Measurements from ENCODE around the gene SMAD6.

The SMAD6 gene

DNA sequence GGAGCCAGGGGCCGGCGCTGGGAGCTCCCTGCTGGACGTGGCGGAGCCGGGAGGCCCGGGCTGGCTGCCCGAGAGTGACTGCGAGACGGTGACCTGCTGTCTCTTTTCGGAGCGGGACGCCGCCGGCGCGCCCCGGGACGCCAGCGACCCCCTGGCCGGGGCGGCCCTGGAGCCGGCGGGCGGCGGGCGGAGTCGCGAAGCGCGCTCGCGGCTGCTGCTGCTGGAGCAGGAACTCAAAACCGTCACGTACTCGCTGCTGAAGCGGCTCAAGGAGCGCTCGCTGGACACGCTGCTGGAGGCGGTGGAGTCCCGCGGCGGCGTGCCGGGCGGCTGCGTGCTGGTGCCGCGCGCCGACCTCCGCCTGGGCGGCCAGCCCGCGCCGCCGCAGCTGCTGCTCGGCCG, 1.5 kb downstream of the SMAD6 start:
- no peak for DNase-seq (ENCODE audit: low read depth in 2 of 2)

- DNase-seq (ENCODE audit: low read depth in 2 of 2) = no peak
Observed at GRCh38 chr15:66704019-66704802, 2.2 kb downstream of the SMAD6 start.

DNA sequence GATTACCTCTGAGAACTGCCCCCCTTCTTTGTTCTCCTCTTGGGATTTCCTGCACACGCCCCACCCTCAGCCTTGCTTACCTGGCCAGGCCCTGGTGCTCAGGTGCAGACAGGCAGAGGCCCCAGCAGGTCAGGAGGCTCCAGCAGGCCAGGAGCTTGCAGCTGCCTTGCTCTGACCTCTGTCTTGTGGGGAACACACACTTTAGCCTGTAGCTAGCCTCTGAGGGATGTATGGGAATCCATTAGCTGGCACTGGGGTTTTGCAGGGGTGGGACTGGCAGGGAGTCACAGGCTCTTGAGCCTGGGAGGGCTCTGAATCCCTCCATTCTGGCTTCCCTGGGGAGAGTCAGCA, 2.7 kb downstream of the SMAD6 start:
- DNase-seq (ENCODE audit: low read depth in 2 of 2) = no peak

GRCh38 chr15:66705277-66706146, 3.5 kb downstream of the SMAD6 start:
- DNase-seq (ENCODE audit: low read depth in 2 of 2) = no peak

DNA sequence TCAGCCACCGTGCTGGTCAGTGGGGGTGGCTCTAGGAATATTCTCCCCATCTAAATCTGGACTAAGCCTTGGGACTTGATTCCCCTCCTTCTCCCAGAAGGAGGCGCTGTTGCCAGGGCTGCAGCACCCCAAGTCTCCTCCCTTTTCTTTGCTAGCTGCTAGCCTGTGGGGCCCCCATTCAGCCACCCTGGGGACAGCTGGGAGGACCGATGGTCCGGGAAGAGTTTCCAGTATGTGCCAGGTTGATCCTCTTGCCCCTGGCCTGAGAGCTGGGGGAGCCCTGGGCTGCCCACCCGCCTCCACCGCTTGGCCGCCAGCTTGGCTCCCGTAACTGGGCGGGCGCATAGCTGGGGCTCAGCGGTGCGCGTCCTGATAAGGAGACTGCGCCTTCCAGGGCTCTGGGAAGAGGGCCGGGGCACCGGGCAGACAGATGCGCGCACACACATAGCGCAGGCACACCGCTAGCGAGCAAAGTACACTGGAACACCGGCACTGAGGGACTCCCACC, 4.2 kb downstream of the SMAD6 start:
- no peak for DNase-seq (ENCODE audit: low read depth in 2 of 2)

DNA sequence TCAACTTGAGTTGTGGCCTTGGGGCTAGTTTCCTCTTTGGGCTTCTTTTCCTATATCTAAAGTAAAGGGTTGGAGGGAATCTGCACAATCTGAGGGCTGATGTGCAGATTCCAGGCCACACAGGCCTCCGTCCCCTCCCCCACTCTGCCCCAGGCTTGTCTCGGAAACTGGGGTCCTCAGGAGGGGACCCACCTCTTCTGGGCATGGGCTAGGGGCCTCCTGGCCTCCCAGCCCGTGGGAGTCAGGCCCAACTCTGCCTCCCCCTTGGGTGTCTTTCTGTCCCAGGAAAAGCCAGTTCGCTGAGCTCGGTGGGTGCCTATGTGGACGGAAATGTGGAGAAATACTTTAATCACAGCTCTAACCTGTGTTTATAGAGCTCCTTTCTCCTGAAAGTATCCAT, 4.8 kb downstream of the SMAD6 start:
- DNase-seq (ENCODE audit: low read depth in 2 of 2) = no peak

GRCh38 chr15:66707310-66708082, 5.5 kb downstream of the SMAD6 start:
- no peak for DNase-seq (ENCODE audit: low read depth in 2 of 2)

DNA sequence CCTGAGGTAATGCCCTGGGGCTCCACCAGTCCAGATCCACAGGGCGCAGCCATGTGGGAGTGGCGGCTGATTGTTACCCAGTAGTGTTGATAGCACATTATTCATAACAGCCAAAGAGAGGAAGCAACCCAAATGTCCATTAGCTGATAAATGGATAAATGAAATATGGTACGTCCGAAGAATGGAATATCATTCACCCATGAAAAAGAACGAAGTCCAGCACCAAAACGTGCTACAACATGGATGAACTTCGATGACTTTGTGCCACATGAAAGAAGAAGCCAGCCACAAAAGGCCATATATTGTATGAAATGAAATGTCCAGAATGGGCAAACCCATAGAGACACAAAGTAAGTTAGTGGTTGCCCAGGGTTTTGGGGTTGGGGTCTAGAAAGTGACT, 6.4 kb downstream of the SMAD6 start:
- DNase-seq (ENCODE audit: low read depth in 2 of 2) = no peak

GRCh38 chr15:66709884-66710283, 7.8 kb downstream of the SMAD6 start:
- DNase-seq (ENCODE audit: low read depth in 2 of 2) = no peak

DNA sequence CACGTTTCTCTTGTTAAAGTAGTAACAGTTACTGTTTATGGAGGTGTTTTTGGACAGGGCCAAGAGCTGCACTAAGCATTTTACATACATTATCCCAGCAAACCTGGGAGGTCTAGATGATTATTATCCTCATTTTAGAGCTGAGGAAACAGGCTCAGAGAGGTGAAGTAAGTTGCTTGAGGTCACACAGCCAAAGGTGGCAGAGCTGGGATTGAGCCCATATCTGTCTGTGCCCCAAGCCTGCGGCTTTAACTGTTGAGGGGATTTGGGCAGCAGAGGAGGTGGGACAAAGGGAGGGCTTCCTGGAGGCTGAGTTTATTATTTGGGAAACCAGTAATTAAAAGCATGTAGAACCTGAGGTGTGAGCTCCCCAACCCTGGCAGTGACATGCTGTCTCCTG, 9.2 kb downstream of the SMAD6 start:
- DNase-seq (ENCODE audit: low read depth in 2 of 2) = no peak

DNA sequence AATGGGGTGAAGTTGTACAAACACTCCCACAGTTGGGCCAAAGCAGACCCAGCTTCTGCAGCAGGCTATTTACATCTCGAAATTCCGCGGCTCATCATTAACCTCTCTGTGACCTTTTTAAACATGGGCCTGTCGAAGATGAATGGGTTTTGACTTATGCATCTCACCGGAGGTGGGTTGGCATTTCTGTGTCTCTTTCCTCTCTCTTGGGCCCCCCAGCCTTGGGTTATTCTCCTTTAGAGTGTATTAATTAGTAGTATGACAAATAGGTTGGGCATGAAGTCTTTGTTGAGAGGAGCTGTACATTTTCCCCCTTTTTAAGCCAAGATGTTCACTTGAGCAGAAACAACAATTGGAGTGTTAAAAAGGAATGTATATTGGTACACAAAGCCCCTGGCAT, 9.8 kb downstream of the SMAD6 start:
- no peak for DNase-seq (ENCODE audit: low read depth in 2 of 2)

DNA sequence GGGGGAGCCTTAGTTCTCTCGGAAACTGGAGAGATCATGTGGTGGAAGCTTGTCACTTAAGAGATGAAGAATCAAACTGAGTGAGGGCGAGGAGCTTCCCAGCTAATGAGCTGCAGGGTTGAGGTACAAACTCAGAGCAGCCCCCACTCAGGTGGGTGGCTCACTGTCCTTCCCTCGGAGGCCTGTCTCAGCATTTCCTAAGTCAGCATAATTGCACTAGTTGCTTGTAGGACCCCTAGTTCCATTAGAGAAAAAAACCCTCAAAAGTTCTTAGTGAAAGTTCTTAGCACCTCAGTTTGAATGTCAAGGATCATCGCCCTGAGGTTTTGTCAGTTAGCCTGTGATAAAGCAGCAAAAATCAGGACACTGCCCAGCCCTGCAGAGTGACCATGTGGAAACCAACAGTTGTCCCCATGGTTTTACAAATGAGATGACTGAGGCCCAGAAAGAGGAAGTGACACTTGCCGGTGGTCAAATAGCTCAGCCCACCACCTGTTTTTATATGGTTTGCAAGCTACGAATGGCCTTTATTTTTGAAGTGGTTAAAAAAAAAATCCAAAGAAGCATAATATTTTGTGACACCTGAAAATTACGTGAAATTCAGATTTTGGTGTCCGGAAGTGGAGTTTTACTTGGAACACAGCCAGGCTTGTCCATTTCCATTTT, 11.9 kb downstream of the SMAD6 start:
- no peak for DNase-seq (ENCODE audit: low read depth in 2 of 2)

- no peak for DNase-seq (ENCODE audit: low read depth in 2 of 2)
Observed at GRCh38 chr15:66714543-66714981, 12.5 kb downstream of the SMAD6 start.

DNA sequence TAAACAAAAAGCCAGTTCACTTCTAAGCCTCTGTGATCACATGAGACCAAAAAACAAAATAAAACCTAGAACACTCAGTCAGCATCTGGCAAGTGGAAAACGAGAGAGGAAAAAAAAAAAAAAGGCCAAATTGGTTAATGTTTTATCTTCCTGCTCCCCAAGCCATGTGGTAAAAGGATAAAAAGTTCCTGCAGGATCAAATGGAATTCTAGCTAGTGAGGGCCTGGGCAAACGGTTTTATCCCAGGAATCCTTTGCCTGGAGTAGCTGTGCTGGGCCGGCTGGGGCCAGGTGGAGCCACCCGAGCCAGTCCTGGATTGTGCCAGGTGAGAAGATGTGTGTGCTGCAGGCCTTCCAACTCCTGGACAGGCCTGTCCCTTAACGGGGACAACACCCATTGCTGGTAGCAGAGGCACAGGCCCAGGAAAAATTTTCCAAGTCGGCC, 13.2 kb downstream of the SMAD6 start:
- no peak for DNase-seq (ENCODE audit: low read depth in 2 of 2)

DNA sequence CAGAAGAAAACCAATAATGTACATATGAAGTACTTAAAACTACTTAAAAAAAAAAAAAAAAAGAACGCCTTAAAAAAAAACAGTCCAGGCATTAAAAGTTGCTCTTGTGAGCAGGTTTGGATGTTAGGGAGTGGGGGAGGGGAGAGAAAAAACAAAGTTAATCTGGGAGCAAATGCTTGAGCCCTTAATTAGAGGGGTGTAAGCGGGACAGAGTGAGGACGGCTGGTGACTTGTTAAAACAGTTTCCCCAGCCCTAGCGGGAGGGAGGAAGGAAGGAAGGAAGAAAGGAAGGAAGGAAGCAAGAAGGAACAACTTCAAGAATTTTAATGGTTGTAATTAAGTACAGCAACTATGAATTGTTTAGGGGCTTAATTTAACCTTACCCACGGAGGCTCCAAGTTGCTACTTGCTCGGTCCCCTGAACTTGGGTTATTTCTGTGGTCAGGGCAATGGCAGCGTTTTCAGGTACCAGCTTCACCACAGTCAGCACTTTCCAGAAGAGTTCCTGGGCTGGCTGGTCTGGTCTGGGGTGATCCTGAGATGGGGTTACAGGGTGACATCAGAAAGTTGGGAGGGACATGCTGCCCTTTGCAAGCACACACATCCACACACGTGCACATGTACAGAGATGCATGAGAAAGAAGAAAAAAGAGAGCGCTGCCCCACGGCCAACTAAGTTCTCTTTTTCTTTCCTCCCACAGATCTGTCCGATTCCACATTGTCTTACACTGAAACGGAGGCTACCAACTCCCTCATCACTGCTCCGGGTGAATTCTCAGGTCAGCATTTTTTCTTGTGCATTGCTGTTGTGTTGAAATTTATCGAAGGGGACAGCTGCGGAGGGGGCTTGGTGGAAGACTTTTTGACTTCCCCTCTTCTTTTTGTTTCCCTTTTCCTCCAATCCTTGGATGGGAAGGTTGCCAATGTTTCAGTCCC, 14.0 kb downstream of the SMAD6 start:
- DNase-seq (ENCODE audit: low read depth in 2 of 2) = no peak

DNA sequence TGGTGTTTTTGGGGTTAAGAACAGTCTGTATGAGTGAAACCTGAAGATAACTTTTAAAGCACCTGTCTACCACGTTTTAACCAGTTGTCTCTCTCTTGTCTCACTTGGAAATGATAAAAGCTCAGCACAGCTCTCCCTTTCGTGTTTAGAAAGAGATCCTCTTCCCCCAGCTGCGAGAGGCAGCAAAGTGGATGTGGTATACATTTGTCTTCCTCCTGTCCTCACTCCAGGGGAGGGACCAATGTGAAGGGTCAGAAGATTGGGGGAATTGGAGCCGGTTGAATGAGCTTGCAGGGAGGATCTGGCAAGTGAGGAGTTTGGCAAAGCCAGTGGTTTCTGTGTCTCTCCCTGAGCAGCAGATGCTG, 14.6 kb downstream of the SMAD6 start:
- no peak for DNase-seq (ENCODE audit: low read depth in 2 of 2)

- DNase-seq (ENCODE audit: low read depth in 2 of 2) = no peak
Observed at GRCh38 chr15:66718220-66718988, 16.4 kb downstream of the SMAD6 start.

DNA sequence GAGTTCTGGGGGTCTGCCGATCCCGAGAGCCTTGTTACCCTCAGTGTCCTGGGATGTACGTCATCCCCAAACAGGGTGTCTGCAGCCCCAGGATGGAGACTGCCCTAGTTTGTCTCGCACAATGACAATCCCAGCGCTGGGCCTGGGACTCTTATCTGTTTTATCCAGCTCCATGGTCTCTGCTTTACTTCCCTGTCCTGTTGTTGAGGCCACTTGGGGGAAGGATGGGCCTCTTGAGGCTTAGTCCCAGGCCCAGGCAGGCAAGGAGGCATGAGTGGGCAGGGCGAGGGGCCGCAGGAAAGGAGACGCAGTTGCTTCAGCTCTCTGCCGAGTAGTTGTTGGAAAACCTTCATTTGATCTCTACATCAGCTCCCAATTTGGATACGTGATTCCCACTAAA, 17.4 kb downstream of the SMAD6 start:
- DNase-seq (ENCODE audit: low read depth in 2 of 2) = no peak

GRCh38 chr15:66720206-66721010, 18.4 kb downstream of the SMAD6 start:
- no peak for DNase-seq (ENCODE audit: low read depth in 2 of 2)

Measured in stimulated activated CD4-positive, alpha-beta T cell treated with anti-CD3 and anti-CD28 coated beads, Interleukin-15, amount 100 ng/mL, for 48 hours (primary cell).